GM21528 (cell line): ENCODE results near the gene CHN1.

Experiments used
- ATAC-seq: cut with Tn5 transposase; IDR thresholded peaks from one replicate; pipeline ENCODE4 v1.9.1; 2021; ENCODE audit warnings: mild to moderate bottlenecking, moderate library complexity; ENCODE audit not compliant: unreplicated experiment, low FRiP score

CHN1 gene

GRCh38 chr2:175004980-175005732 is at the start of gene CHN1:
Gene CHN1 (minus strand): TSS chr2:175005381. CDS start chr2:175004912, 469 bp downstream.
- peak; percentile 79 for ATAC-seq

- ATAC-seq, result no peak
Observed at GRCh38 chr2:175054340-175054739, 49.2 kb upstream of the CHN1 start.

GRCh38 chr2:175049661-175050060 is 44.5 kb upstream of the CHN1 start:
- no peak for ATAC-seq

GRCh38 chr2:175048275-175048674 is 43.1 kb upstream of the CHN1 start:
- no peak for ATAC-seq

DNA sequence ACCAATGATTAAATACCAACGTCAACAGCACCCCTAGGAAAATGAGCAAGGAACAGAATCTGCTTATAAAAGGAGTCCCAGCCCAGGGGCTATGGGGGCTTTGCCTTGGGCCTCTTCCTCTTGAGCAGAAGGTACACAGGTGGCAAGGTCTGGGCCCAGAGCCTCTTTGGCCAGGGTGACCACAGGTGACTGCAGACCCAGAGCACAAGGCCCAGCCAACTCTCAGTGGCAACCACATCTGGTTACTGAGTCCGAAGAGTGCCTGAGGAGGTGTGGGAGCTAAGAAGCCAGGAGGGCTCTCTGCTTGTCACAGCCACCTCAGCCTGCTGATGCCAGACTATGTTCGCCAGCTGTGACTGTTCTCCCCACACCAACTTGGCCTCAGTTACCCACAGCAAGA is 34.3 kb upstream of the CHN1 start:
- ATAC-seq, result no peak

DNA sequence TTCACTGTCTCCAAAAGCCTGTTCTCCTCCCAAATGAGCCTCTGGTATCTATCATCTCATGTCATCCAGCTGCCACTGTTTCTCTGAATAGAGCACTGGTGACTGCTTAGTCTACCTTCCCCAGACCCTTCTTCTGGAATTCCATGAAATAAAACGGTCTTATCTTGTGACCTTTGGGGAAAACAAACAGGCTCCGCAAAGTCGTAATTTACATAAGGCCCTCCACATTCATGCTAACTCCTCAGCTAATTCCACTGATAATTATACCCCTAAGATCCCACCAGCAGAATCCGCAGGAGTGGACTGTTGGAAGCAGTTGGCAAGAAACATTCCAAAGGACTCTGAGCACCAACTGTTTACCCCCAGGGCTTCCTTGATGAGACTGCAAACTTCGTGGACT is 33.9 kb upstream of the CHN1 start:
- no peak for ATAC-seq

DNA sequence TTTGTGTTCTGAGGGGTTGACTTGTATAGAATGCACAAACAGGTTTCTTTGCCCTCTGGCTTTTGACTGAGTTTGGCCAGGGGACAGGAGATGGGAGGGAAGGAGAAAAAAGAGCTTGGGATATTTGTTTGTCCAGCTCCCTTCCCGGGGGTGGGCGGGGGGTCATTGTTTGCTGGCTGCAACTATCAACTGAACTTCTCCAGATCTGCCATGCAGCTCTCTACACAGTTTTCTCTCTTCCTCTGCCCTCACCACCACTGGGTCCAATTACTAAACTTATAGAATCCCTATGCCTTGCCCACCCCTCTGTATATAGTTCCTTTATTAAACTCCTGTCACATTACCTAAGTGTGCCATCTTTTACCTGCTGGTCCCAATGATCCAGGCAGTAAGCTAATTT is 32.8 kb upstream of the CHN1 start:
- no peak for ATAC-seq

DNA sequence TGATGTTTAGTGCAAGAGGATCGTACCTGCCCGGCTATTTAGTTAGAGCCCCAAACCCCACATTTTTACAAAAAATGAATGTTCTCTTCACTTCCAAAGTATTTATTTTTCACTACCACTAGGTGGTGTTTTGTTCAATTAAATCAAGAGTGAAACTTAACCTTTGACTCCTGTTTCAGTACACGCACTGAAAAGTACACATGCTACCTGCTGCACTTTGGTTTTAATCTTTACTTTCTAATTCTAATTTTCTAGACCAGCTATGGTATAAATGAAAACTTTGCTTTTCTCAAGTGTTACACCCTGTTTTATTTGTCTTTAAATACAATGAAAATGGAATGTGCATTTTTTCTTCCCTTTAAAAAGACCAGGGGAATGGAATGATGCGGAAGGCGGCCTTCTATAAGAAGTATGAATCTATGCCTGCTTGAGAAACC is 31.4 kb upstream of the CHN1 start:
- ATAC-seq, result no peak

DNA sequence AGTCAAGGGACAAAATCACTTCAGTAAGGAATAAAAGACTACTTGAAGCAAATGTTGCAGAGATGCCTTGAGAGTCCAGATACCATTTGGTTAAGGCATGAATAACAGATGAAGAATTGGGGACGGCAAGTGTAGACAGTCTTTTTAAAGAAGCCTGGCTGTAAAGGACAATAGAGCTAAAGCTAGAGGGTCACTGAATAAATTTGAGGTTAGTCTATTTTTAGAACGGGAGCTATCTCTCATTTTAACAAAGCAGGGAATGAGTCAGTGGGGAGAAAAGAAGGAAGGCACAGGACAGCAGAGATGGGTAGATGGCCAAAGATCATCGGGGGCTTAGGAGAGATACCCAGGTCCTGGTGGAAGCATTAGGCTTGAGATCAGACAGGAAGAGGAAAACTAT is 30.6 kb upstream of the CHN1 start:
- ATAC-seq, result no peak

GRCh38 chr2:175034716-175035115 is 29.5 kb upstream of the CHN1 start:
- ATAC-seq, result no peak

GRCh38 chr2:175030380-175031271 is 25.4 kb upstream of the CHN1 start:
- no peak for ATAC-seq

DNA sequence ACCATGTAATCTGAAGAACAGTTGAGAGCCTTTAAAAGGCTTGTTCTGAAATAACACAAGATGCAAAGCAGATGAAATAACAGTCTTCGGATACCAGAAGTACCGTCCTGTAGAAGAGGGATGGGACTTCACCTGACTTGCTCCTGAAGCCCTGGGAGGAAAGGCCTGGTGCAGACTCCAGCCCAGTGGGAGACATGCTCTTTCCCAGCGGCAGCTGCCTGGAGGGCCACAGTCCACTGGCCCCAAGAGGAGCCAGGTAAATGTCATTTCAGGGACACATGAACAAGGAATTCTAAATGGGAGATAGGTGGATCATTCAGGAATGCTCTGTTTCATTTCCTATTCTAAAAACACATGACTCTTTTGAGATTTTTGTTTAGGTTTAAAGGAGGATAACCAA is 22.6 kb upstream of the CHN1 start:
- ATAC-seq, result no peak

GRCh38 chr2:175026385-175026784 is 21.2 kb upstream of the CHN1 start:
- ATAC-seq, result no peak

GRCh38 chr2:175025946-175026345 is 20.8 kb upstream of the CHN1 start:
- no peak for ATAC-seq

GRCh38 chr2:175025233-175025632 is 20.1 kb upstream of the CHN1 start:
- no peak for ATAC-seq

DNA sequence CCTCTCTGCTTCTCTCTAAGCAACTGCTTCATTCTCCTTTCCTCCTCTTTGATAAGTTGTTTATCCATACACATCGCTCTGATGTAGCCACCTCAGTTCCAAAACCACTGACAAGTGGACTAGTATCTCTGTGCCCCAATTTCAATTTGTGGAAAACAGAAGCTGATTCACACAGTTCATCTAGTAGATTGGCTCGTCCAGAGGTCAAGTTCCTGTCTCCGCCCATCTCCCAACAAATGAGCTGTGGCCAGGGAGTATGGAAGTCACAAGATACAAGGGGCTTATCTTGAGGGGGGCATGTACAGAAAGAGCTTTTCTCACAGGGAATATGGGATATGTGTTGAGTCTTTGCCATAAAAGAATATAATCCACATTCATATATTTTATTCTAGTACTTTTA is 17.7 kb upstream of the CHN1 start:
- ATAC-seq, result no peak

- no peak for ATAC-seq
Observed at GRCh38 chr2:175019566-175020327, 14.6 kb upstream of the CHN1 start.

GRCh38 chr2:175017618-175018414 is 12.6 kb upstream of the CHN1 start:
- ATAC-seq, result no peak

- ATAC-seq, result no peak
Observed at GRCh38 chr2:175015340-175015739, 10.2 kb upstream of the CHN1 start.

DNA sequence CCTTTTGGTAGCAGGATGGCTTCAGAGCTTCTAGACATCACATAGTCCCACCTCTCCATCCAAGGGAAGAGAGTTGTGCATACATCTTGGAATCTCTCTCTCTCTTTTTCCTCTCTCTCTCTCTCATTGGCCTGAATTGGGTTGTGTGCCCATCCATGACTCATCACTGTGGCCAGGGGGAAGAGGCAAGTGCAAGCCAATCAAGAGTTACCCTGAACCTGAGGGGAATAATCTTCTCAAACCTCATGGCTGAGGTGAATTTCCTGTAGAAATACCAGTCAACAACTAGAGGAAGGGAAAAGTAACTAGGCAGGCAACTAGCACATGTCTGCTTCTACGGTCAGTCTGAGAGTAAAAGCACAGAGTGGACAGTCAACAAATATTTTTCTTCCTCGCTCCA is 7.3 kb upstream of the CHN1 start:
- ATAC-seq, result no peak
